Glomerular visceral epithelial cell (primary cell): Measurements from ENCODE around the gene FOXP1.
A peak's percentile ranks its signal among the peaks of the same experiment; 100 is the strongest.

Experiments
- DNase-seq: peaks from one replicate; pipeline ENCODE4 v3.0.0-alpha.2; 2016; ENCODE audit errors: extremely low spot score

Gene FOXP1

DNA sequence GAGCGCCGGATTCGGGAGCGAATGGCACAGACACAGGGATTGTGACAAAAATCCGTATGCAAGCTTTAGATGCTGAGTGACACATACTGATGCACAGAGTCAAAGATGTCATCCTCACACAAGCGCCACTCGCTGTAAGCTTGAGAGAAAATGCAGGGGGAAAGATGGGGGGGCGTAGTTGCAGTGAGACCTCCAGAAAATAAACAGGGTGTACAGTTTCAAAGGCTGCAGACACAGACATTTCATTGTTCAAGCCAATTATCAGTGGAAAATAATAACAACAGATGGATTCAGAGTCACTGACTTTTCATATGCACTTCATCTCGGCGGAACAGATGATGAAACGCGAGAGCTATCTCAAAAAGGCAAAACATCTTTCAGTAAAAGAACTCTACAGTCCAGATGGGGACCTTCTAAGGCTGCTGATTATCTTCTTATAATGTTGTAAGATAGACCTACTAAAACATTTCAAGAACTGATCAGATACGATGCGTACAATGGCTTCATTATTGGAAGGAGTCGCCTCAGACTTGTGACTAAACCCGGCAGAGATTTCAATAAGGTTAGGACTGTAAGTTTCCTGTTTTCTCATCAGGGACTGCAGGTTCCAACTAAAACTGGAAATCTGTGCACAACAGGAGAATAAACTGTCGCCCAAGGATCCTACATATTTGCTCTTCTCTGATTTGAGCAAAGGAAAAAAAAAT lies 275.4 kb downstream of the FOXP1 start:
- no peak for DNase-seq

DNA sequence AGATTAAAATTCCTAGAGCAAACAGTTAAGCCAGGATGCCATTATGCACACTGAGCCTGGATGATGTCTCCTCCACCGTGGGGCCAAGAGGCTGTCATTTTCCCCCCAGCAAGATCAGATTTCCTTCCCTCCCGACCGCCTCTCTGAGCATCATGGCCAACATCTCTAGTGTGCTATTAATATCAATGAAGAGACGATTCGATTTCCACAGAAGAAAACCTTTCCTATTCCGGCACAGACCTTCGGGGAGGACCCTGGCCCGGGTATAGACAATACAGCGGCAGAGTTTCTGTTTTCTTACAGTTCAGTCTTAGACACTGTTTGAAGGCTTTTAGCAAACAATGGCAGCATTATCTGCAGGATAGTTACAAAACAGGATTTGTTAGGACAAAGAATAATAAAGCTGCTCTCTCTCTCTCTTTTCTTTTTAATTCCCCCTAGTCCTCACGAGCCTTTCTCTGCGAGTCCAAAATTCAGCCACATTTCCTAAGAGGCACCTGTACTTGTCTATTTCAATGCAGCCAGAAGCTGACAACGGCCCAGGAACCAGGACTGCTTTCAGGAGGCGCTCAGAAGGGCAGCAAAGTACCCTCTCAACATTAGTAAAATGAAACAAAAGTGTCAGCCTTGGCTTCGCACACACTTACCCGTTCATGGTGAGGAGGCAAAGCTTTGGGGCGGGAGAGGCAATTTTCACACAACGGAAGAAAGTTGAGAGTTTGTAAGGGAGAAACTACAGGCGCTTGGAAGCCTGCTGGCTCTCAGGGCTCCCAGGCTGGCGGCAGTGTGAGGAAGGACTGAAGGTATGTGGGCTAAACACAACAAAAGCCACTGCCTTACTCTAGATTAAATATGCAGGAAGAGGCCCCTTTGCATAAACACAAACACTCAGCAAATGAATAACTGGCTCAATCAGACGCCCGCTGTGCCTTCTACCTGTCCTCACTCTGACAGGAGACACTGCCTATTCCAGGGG lies 278.0 kb downstream of the FOXP1 start:
- peak; percentile 30 for DNase-seq

DNA sequence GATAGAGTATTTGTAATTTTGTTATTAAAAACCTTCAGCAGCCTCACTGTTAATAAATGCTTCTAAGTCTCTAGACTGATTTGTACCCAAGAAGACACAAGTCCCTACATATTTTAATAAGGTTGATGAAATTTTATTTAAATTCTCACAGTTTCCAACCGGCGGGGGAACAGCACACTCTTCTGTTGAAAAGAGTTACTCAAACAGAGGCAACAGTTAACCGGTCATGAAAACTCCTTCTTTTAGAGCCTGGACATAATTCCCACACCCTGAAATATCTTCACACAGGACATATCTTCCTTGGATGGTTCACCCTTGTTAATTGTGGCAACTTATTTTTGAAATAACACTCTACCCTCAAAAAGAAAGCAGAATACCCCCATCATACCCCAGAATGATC lies 278.8 kb downstream of the FOXP1 start:
- DNase-seq: peak; percentile 37

DNA sequence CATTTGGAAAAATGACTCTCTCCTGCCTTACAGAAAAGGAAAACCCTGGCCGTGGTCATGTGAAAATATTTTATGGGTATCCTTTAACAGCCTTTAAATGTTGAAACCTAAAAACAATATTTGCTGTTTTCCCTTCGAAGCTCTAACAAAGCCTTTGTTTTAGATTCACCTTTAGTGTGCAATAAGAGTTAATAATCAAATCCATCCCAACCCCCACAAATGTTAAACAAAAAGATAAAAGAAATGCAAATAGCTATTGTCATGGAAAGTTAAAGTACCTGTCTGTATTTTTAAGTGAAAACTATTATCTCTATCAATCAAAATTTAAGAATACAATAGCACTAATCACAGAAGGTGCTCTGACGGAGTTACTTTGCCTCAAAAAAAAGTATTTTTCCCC lies 279.3 kb downstream of the FOXP1 start:
- DNase-seq: no peak

DNA sequence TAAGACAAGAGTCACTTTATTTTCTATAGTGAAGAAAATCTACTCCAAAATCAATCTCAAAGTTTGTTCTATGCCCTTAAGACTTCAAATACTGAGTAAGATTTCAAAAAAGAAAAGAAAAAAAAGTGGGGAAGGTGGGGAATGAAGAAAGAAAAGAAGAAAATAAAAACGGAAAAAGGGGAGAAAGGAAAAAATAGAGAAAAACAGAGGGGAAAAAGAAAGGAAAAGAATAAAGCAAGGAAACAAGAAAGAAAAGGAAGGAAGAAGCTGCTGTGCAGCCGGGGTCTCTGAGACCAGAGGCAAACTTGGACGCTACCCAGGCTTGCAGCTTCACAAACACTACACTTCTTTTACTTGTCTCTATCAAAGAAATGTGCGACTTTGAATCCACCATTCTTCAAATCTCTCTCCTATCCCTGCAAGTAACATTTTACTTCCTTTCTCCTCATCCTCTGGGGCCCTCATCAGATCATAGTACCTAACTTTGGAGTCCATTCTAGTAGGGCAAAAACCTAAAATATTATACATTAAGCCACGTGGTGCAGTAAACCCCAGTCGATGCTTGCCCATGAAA lies 279.8 kb downstream of the FOXP1 start:
- no peak for DNase-seq

DNA sequence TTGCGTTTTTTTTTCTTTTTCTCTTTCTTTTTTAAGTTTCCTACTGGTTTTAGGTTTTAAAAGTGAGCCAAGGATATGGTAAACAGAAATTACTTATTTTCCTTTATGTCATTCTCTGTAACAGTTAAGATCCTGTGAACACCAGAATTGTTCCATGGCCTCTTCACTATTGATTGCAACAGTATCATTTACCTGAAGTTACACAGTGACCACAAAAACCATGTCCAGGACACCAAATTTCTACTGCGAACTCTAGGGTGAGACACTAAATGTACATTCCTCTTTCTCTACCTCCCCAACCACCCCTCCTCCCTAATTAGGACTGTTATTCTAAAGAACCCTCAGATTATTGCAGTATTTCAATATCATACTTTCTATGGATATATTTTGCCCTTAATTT lies 280.9 kb downstream of the FOXP1 start:
- DNase-seq: no peak

DNA sequence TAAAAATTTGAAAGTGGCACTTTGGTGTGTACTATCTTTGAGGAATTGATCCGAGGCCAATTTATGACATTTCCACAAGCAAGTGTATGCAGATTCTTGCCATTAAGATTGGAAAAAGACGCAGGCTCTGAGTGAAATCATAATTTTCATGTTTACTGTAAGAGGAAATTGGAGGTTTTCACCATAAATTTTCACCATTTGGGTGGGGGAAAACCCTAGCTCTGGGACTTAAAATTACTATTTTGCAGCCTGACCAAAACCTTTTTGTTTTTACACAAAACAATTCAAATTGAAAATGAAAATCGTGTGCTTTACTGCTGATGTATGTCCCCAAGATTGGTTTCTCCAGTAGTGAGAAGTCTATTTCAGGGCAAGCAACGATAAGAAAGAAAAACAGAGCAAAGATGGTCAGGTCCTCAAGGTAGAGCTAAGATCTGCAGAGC lies 282.6 kb downstream of the FOXP1 start:
- no peak for DNase-seq

DNA sequence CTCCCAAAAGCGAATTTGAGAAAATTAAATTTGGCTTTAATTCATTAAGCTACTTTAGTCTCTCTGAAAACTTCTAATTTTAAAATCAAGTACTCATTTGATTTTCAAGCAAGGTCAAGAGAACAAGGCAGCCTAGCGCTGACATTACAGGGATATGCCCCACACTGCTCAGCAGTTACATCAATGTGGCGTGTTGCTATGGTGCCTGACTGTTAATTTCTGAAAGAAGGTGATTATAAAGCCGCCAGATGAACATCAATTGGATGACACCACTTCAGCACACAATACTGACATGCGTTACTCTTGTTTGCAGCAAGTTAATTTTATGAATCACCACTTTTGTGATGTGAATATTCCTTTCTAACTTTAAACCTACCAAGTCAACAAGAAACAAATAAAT lies 284.4 kb downstream of the FOXP1 start:
- no peak for DNase-seq

DNA sequence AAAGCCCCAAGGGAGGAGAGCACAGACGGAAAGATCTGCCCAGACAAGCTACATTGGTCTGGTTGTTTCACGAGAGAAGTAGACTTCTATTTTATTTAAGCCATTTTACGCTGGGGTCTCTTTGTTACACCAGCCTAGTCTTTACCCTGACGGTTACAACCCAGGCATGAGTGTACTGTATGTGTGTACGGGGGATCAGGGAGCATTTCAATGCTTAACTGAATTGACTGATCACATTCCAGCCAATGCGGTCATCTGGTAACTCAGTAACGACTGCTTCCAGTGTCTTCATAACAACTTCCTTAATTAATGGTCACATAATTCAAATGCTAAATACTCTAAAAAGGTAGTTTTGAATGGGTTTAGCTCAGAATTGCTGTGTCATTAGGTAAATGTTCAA lies 288.6 kb downstream of the FOXP1 start:
- peak; percentile 4 for DNase-seq

DNA sequence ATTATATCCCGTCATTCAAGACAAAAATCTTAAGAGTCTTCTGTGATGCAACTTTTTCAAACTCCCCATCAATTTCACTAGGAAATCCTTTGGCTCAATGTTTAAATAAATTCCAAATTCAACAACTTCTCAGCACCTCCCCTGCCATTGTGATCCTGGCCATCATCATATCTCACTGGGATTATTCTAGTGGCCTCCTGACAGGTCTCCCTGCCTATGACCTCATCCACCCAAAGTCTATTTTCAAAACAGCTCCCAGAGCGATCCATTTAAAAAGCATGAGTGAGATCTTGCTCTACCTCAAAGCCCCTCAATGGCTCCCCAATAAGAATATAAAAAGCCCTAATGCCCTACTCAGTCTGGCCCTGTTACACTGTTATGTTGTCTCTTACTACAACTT lies 293.2 kb downstream of the FOXP1 start:
- DNase-seq: no peak

DNA sequence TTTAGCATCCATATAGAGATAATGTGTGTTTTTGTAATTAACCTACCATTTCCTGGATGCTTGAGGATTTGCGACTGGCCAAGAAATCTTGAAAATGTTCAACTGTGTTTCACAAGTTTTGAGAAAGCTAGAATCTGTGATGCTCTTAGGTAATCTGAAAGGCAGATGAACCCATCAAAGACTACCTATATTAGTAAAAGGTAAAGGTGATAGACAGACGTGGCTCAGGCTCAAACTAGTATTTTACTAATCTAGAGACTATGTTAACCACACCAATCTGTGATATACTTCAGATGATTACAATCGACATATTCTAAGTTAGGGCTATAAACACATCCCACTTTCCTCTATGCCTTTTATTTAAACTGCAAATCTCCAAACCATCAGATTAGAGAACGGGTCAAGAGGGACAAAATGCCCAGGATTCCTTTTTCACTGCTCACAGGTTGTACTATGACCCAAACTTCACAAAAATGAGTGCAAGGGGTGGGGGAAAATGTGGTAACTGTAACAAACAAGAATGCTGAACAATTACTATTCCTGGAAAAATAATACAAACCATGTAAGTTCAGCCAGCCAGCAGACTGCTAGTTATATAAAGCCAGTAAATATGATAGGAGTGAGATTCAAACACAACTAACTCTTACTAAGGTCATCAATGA lies 295.1 kb downstream of the FOXP1 start:
- no peak for DNase-seq

DNA sequence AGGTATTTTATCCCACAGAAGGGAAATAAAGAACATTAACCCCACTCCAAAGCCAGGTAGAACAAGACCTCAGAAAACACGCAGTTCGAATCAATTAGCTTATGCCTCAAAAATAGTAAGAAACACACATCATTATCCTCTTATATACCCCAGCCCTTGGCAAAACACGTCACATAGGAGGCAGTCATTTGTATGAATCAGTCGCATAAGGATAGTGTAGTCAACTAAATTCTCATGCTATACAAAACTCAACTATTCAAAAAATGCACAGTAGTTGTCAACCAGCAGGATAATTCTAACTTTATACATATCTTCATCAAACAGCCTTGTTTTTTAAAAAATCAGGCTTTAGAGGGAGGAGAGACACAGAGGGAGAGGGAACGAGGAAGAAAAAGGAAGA lies 298.4 kb downstream of the FOXP1 start:
- no peak for DNase-seq

DNA sequence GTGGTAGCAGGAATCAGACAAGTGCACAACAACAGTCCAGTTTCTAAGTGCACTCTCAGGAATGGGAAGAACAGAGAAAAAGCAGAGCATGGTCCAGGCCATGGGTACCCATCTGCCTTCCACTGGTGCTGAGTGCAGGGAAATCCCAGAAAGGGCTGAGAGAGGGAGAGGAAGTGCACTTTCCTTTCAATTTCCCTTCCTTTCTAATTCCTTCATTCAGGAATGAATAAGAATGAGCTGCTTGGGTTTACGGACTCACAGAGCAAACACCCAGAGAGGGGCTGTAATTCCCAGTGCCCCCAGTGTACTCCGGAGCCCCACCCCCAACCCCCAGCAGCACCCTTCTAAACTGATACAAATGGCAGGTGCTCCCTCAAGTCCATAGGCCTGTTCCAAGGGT lies 300.6 kb downstream of the FOXP1 start:
- no peak for DNase-seq

DNA sequence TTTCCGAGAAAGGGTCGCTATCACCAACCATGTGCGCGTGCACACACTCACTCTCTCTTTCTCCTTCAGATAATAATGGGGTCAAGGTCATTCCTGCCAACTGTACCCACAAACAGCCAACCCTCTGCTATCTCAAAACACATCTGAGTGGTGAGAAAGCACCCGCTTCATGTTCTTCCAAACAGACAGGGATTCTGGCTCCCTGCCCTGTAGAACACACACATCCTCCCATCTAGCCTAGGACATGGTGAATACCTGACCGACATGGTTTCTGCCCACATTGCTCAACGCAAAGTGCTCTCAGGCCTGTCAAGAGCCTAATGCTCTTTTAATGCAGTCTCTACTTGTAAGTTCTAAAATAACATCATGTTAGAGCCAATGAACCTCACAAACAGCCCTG lies 302.2 kb downstream of the FOXP1 start:
- DNase-seq: no peak

DNA sequence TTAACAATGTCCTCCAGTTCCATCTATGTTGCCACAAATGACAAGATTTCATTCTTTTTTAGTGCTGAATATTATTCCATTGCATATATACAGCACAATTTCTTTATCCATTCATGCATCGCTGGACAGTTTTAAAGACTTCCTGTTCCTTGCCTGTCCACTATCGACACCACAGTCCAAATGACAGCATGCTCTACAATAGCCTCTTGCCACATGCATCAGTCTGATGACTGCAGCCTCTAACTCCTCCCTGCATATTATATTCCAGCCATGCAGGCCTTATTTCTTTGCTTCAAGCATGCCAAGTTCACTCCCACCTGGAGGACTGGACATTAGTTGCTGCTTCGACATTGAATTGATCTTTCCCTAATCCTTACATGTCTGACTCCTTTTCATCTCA lies 306.2 kb downstream of the FOXP1 start:
- DNase-seq: peak; percentile 6

DNA sequence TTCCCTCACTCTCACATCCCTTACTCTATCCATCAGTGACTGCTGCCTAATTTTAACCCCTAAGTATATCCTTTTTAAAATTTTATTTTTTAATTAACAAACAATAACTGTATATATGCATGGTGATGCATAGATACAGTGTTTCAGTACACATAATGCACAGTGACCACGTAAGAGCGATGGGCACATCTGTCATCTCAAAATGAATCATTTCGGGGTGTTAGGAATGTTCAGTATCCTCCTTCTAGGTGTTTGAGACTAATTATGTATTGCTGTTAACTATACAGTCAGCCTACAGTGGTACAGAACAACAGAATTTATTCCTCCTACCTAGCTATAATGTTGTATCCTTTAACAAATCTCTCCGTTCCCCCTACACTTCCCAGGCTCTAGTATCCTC lies 307.0 kb downstream of the FOXP1 start:
- DNase-seq: no peak

DNA sequence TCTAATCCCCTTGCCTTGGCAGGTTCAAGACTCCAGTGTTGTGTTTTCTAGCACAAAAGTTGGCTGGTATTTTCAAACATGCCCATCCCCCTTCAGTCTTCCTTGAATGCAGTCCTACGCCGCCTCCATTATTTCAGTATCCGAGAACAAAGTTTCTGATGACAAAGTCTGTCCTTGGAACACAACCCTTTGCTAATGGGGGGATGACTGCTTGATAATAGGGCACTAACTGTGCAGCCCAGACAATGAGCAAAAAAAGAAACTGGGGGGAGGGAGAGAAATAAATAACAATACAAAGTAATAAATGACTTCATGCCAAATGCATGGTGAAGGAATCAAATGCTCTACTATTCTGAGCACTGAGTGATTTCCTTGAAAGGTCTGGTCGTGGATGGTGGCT lies 310.1 kb downstream of the FOXP1 start:
- DNase-seq: no peak

DNA sequence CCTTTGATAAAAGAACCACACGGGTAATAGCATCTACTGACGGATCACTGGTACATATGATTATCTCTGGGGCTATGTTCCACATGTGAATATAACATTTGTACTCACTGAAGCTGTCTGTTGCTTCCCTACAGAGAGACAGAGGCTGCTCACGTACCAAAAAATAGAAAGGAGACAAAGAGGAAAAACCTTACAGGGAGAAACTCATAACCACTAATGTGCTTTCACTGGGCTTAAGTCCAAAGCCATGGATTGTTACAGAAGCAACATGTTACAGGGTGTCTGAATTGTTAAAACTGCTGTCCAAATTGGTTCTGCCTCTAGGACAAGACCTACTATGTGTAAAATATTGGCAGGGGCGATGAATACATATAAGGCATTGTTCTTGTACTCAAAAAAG lies 311.9 kb downstream of the FOXP1 start:
- DNase-seq: no peak

DNA sequence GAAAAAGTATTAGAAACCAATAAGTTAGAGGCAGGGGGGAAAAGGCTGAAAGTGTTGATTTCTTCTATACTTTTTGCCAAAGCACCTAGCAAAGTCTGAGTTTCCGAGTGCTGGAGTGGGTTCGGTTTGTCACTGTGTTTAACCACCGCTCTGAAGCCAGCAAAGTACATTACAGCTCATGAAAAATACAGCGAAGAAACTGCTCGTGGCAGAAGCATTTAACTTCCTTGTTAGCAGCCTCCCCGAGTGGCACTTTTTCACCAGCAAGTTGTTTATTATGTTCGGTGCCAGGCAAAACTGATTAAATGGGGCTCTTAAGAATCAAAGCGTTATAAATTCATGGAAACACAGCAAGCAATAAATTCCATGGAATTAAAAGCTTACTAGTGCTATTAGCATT lies 313.6 kb downstream of the FOXP1 start:
- no peak for DNase-seq

DNA sequence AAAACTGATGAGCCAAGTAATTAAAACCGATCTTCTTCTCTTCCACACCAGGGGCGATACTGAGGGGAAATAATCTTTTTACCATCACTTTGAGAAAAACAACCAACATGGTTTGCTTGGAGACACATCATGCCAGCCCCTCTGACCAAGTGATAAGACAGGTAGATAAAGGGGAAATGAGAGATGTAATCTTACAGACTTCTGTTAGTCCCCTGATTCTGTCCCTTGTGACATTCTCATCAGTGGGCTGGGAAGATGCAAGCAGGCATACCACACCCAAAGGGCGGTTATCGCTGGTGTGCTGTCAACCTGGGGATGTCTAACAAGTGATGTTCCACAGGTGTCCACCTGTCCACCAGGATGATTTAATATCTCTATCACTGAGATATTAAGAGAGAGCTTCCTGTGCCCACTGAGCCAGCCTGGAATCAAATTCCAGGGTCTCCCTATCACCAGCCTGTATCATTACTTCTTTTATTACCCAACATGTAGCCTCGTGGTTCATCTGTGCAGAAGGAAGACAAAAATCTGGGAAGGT lies 315.0 kb downstream of the FOXP1 start:
- DNase-seq: no peak

DNA sequence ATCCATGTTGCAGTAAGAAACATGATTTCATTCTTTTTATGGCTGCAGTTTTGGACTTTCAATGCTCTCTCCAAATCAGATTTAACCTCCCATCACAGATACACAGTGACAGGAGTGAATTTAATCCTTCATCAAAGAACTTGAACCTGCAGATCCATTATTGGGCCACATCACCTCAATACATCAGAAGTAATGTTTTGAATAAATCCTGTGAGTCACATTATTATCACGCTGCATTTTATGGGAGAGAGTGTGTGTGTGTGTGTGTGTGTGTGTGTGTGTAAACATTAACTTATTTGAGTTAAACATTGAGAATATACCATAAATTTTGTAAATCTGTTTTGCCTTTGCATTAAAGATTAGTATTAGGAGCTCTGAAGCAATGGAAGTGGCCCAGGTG lies 316.7 kb downstream of the FOXP1 start:
- DNase-seq: peak; percentile 5

DNA sequence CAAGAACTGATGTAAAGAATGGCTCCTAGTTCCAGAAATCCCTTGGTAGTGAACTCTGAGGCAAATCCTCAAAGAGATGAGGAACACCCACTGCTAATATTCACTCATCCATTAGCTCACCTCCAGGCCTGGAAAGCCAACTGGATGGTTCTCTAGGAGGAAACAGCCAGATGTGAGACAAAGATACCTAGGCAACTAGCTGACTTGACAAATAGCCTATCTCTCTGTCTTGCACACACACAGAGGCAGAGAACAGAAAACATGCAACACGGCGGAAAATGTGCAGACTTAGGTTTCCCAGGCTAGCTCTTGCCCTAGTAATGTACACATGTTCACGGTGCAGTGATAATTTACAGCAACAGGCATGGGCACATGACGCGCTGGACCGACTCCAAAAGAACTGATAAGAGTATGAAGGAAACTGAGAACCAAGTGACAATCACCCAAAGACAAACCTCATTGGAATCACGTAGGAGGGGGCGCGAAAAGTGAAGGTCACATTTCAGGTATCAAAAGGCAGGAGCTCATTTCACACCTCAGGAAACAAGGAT lies 318.1 kb downstream of the FOXP1 start:
- no peak for DNase-seq
